GM19452 (cell line): ENCODE results near the gene PKD2.
"Not testable (repeated sequence)": the region's sequence is repeated elsewhere in the genome, so short reads cannot be mapped to it uniquely, and the experiment has no call there.

Source experiments
- ATAC-seq: cut with Tn5 transposase; IDR thresholded peaks from one replicate; pipeline ENCODE4 v1.9.1; 2021; ENCODE audit not compliant: unreplicated experiment

PKD2 gene

DNA sequence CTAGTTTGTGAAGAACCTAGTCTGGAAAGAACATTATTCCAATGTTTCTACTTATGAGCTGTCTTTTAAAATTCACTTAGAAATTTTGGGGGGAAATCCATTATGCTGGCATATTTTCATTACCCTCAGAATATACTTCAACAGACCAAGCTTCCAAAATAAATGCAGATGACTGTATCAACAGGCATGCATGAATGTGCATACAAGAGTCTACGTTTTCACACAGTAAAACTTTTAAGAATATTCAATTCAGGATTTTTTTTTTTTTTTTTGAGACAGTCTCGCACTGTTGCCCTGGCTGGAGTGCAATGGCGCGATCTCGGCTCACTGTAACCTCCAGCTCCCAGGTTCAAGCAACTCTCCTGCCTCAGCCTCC is 101.3 kb downstream of the PKD2 start:
- ATAC-seq, result no peak

GRCh38 chr4:88109123-88109881 is 101.9 kb downstream of the PKD2 start:
- ATAC-seq, result no peak

DNA sequence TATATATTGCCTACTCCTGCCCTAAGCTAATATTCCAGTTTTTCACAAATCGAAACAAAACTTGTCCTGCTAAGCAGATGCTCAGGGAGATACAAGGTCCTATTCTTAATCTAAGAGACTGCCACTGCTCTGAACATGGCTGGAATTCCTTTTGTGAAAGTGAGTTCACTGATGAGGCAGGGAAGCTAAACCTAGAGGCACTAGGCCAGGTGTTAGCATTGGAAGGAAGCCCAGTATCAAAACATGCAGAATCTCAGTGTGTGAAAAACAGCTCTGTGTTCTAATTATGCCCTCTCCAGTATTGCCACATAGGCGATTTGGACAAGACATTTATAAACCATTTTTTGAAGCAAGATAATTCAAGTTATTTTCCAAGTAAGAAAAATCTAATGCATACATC is 103.4 kb downstream of the PKD2 start:
- ATAC-seq, result no peak

DNA sequence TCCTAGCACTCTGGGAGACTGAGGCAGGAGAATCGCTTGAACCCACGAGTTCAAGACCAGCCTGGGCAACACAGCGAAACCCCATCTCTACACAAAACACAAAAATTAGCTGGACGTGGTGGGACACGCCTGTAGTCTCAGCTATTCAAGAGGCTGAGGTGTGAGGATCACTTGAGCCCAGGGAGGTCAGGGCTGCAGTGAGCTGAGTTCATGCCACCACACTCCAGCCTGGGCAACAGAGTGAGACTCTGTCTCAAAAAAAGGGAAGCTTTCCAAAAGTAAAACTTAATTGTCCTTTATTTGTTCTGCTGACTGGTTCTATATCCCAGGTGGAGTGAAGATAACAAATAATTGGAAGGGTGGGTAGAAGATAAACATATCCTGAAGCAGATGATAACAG is 105.4 kb downstream of the PKD2 start:
- ATAC-seq, result no peak

- no peak for ATAC-seq
These were observed 108.2 kb downstream of the PKD2 start for GRCh38 chr4:88115587-88115986.

- ATAC-seq, result no peak
These were observed 112.5 kb downstream of the PKD2 start for GRCh38 chr4:88119943-88120342.

- not testable (repeated sequence) for ATAC-seq
These were observed 114.8 kb downstream of the PKD2 start for GRCh38 chr4:88122260-88122659.
